ENCODE results near the gene CLEC16A. TPM values are rescaled to one million over a fixed set of nuclear protein-coding genes. Genes with fewer than 3 reads are reported as not detected.

The CLEC16A gene
- total and polyA plus RNA-seq, 9 of the 15 experiments (the other 6 are each of a cell fraction or from before 2014, with no cell fraction given) = 1.00 to 22.3 (median 10.0) TPM

DNA sequence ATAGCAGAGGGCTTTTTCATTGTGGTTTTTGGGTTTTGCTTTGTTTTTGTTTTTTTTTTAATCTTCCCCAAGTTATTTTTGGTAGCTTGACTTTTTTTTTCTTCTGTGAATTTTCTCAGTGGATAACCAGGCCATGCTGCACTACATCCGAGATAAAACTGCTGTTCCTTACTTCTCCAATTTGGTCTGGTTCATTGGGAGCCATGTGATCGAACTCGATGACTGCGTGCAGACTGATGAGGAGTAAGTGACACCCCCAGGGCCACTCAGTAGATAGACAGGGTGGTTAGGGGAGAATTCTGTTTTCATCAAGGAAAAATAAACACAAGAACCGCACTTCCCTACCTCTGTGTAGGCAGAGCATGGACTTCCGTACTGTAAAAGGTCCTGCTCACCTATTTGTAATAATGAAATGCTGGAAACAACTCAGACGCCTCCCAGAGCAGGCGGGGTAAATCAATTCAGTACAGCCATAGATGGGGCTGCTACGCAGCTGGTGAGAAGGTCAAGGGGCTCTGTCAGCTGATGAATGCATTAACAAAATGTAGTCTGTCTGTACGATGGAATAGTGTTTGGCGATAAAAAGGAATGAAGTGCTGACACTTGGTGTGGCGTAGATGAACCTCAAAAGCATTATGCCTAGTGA, 28.6 kb downstream of the CLEC16A start (continued):
- TF ChIP-seq RCOR1 (IDR thresholded peaks at IDR 0.05; ENCODE audit: borderline replicate concordance in 1 of 2, low read depth in 2 of 2, low read length in 2 of 2) (0 out of 4 replicates have a peak, but pooled peaks of 1 of the 2 experiments have one; percentile 22), ZNF311 (CRISPR knock-in tag; IDR thresholded peaks at IDR 0.05) (no peak), ZNF23 (CRISPR knock-in tag; IDR thresholded peaks at IDR 0.05) (no peak), RAD51 (IDR thresholded peaks at IDR 0.05; ENCODE audit: borderline replicate concordance, low read depth) (no peak), NR4A1 (CRISPR knock-in tag; IDR thresholded peaks at IDR 0.05) (no peak), NR4A1 (tag; IDR thresholded peaks at IDR 0.05) (peak; percentile 25; the same call in 1 of the 2 replicates), ARHGAP35 (IDR thresholded peaks at IDR 0.05; ENCODE audit: partially characterized antibody) (no peak), SPI1 (IDR thresholded peaks at IDR 0.05; ENCODE audit: borderline replicate concordance, low read depth, low read length) (0 out of 2 replicates have a peak, but pooled peaks have one; percentile 12), ETS1 (conservative IDR thresholded peaks at IDR 0.05; ENCODE audit: control insufficient read depth, low read depth, low read length) (no peak), MEF2D (tag; conservative IDR thresholded peaks at IDR 0.05; ENCODE audit: low read depth) (peak; percentile 43; the same call in 1 of the 2 replicates), GTF2F1 (IDR thresholded peaks at IDR 0.05; ENCODE audit: low read depth, low read length) (no peak), PTTG1 (tag; IDR thresholded peaks at IDR 0.05; ENCODE audit: low read depth) (no peak), ASH1L (IDR thresholded peaks at IDR 0.05; ENCODE audit: borderline replicate concordance, low read depth, partially characterized antibody) (no peak), E2F6 (IDR thresholded peaks at IDR 0.05; ENCODE audit: borderline replicate concordance in 1 of 2, extremely low read depth in 1 of 2, insufficient read depth in 1 of 2, insufficient read length in 1 of 2, low read depth in 1 of 2, low read length in 1 of 2, poor library complexity in 1 of 2, severe bottlenecking in 1 of 2) (no peak), RBM25 (IDR thresholded peaks at IDR 0.05; ENCODE audit: low read depth, low read length, severe bottlenecking) (peak; percentile 17)
- TF ChIP-seq, protein P1, sequence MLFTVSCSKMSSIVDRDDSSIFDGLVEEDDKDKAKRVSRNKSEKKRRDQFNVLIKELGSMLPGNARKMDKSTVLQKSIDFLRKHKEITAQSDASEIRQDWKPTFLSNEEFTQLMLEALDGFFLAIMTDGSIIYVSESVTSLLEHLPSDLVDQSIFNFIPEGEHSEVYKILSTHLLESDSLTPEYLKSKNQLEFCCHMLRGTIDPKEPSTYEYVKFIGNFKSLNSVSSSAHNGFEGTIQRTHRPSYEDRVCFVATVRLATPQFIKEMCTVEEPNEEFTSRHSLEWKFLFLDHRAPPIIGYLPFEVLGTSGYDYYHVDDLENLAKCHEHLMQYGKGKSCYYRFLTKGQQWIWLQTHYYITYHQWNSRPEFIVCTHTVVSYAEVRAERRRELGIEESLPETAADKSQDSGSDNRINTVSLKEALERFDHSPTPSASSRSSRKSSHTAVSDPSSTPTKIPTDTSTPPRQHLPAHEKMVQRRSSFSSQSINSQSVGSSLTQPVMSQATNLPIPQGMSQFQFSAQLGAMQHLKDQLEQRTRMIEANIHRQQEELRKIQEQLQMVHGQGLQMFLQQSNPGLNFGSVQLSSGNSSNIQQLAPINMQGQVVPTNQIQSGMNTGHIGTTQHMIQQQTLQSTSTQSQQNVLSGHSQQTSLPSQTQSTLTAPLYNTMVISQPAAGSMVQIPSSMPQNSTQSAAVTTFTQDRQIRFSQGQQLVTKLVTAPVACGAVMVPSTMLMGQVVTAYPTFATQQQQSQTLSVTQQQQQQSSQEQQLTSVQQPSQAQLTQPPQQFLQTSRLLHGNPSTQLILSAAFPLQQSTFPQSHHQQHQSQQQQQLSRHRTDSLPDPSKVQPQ (CRISPR knock-in tag; IDR thresholded peaks at IDR 0.05; ENCODE audit: borderline replicate concordance) = no peak
- TF ChIP-seq, protein P2, sequence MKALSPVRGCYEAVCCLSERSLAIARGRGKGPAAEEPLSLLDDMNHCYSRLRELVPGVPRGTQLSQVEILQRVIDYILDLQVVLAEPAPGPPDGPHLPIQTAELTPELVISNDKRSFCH (CRISPR knock-in tag; IDR thresholded peaks at IDR 0.05) = no peak
- TF ChIP-seq, protein P2 (tag; IDR thresholded peaks at IDR 0.05) = peak; percentile 66; the same call in 1 of the 2 replicates
- TF ChIP-seq, protein P3, sequence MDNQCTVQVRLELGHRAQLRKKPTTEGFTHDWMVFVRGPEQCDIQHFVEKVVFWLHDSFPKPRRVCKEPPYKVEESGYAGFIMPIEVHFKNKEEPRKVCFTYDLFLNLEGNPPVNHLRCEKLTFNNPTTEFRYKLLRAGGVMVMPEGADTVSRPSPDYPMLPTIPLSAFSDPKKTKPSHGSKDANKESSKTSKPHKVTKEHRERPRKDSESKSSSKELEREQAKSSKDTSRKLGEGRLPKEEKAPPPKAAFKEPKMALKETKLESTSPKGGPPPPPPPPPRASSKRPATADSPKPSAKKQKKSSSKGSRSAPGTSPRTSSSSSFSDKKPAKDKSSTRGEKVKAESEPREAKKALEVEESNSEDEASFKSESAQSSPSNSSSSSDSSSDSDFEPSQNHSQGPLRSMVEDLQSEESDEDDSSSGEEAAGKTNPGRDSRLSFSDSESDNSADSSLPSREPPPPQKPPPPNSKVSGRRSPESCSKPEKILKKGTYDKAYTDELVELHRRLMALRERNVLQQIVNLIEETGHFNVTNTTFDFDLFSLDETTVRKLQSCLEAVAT (IDR thresholded peaks at IDR 0.05) = no peak
- TF ChIP-seq, protein P4, sequence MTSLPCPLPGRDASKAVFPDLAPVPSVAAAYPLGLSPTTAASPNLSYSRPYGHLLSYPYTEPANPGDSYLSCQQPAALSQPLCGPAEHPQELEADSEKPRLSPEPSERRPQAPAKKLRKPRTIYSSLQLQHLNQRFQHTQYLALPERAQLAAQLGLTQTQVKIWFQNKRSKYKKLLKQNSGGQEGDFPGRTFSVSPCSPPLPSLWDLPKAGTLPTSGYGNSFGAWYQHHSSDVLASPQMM (CRISPR knock-in tag; IDR thresholded peaks at IDR 0.05) = no peak

Data from K562 (cell line).